A673 (cell line): ENCODE measurements around the gene OR5P2.
"Not testable (repeated sequence)": the region's sequence is repeated elsewhere in the genome, so short reads cannot be mapped to it uniquely, and the experiment has no call there.

ENCODE experiments used
- CTCF ChIP-seq: fragments of 300-800, 200-600 bp; sonication (generic); conservative IDR thresholded peaks from 2 replicates; pipeline ENCODE4 v1.5.1; 2017; ENCODE audit warnings: low read depth, mild to moderate bottlenecking, antibody characterized with exemption, low read length, moderate library complexity, mixed read lengths
- EZH2 ChIP-seq: fragments of 200-600 bp; sonication (generic); IDR thresholded peaks from 2 replicates; pipeline ENCODE4 v1.6.1; 2017; ENCODE audit warnings: borderline replicate concordance, low read depth, mild to moderate bottlenecking, mixed read lengths, antibody characterized with exemption, low read length; ENCODE audit not compliant: poor library complexity, severe bottlenecking

- TF ChIP-seq CTCF, EZH2: not testable (repeated sequence)
These were observed 23.7 kb upstream of the OR5P2 start for GRCh38 chr11:7820417-7820816.
